GM19452 (cell line): ENCODE measurements around the gene LRP2BP.

ENCODE experiments used
- ATAC-seq: cut with Tn5 transposase; IDR thresholded peaks from one replicate; pipeline ENCODE4 v1.9.1; 2021; ENCODE audit not compliant: unreplicated experiment

Gene LRP2BP

DNA sequence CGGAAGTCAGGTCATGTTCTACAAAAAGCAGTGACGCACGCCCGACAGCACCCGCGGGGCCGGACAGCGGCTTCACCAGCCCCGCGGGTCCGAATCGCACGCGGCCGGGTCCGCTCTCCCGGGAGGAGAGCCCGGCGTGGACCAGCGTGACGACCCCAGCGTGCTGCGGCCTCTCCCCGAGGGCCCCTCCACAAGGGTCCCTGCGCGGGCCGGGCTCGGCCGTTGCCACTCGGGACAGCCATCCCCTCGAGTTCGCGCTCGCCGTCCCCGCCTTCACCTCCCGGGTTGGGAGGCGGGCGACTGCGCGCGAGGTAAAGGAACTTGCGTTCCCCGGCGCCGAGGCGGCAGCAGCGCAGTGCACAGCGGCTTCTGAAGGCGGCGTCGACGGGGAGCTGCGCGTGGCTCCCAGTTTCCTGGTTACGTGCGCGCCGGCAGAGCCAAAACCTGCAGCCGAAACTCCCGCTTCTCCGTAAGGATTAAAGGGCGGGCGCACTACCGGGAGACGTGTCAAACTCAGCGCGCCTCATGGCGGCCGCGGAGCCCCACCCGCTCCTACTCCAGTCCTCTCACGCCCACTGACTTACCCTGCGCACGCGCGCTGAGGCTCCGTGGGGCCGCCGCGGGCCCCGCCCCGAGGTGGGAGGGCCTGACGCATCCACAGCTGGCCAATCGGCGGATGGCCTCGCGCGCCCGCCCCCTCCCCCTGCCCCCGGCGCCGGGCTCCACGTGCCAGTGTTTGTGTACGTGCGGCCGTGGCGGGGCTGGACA, 416 bp upstream of the LRP2BP start:
- ATAC-seq, result peak; percentile 81

- no peak for ATAC-seq
Measured at GRCh38 chr4:185394568-185395237, 1.0 kb downstream of the LRP2BP start.

DNA sequence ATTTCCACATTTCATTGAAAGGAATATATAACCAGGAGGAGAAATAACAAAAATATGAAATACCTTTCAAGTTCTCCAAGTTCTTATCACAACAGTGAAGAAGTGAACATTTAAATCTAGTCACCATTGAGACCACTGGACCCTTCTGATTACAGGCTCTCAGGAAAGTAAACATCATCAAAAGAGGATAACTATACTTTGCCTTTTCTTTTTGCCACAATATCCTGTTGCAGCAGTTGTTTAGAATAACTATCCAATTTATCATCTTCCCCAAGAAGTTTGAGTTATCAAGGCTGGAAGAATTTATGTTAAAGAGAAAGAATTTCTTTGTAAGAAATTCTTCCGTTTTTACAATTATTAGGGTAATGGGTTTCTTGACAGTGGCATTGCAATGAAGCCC, 3.6 kb downstream of the LRP2BP start:
- ATAC-seq, result no peak

GRCh38 chr4:185390941-185391340, 4.8 kb downstream of the LRP2BP start:
- ATAC-seq, result no peak

GRCh38 chr4:185387957-185388356, 7.8 kb downstream of the LRP2BP start:
- ATAC-seq, result no peak

- ATAC-seq, result no peak
Measured at GRCh38 chr4:185384930-185385331, 10.8 kb downstream of the LRP2BP start.

GRCh38 chr4:185384061-185384460, 11.7 kb downstream of the LRP2BP start:
- no peak for ATAC-seq

DNA sequence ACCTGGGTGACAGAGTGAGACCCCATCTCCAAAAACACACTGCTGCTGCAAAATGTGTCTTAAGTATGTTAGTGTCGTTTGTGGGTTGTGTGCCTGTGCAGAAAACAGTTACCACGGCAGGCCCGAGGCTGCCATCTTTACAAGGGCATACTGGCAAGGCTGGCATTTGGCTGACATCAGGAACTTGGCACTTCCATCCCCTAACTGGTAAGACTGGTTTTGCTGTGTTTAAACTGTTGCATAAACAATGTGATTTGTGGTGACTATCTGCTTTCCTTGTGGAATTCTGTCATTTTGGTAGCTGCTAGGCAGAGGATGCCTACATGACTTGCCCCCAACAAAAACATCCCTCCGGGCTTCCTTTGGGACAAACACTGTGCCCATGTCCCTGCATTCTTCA, 12.3 kb downstream of the LRP2BP start:
- no peak for ATAC-seq

DNA sequence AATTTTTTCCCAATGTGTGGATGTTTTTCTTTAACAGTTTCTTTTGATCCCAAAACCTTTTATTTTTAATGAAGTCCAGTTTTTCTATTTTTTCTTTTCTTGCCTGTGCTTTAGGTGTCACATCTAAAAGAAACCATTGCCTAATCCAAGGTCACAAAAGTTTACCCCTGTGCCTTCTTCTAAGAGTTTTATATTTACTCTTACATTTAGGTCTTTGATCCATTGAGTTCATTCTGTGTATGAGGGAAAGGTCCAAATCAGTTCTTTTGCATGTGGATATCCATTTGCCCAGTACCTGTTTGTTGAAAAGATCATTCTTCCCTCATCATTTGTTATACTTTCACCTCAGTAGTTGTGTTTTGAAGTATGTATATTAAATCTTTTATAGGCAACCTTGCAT, 13.0 kb downstream of the LRP2BP start:
- ATAC-seq, result no peak

DNA sequence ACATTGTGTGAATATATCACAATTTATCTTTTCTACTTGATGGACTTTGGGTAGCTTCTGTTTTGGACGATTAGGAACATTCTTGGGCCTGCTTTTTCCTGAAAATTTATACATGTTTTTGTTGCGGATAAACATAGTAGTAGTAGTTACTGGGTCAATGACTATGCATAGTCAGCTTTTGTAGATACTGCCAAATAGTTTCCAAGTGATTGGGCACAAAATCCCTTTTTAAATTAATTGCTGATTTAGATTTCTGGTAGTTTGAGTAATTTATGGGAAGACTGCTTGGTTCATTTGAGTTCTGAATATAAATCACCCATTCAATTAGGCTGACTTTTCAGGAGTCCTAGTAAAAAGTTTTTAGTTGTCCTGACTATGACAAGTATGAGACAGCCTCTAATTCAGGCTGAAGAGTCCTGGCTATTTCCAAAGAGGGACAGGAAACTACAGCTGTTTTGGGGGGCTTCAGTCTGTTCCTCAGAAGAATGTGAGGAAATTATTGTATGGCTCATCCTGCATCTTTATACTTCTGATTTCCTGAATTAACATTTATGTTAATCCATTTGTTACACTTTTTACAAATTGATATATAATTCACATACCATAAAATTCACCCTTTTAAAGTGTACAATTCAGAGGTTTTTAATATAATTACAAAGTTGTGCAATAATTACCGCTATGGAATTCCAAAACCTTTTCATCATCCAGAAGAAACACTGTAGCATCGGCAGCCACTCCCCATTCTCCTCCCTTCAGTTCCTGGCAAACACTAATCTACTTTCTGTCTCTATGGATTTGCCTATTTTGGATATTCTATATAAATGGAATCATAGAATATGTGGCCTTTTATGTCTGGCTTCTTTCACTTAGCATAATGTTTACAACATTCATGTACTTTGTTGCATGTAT, 14.2 kb downstream of the LRP2BP start:
- ATAC-seq, result no peak

GRCh38 chr4:185380320-185380719, 15.4 kb downstream of the LRP2BP start:
- ATAC-seq, result no peak

DNA sequence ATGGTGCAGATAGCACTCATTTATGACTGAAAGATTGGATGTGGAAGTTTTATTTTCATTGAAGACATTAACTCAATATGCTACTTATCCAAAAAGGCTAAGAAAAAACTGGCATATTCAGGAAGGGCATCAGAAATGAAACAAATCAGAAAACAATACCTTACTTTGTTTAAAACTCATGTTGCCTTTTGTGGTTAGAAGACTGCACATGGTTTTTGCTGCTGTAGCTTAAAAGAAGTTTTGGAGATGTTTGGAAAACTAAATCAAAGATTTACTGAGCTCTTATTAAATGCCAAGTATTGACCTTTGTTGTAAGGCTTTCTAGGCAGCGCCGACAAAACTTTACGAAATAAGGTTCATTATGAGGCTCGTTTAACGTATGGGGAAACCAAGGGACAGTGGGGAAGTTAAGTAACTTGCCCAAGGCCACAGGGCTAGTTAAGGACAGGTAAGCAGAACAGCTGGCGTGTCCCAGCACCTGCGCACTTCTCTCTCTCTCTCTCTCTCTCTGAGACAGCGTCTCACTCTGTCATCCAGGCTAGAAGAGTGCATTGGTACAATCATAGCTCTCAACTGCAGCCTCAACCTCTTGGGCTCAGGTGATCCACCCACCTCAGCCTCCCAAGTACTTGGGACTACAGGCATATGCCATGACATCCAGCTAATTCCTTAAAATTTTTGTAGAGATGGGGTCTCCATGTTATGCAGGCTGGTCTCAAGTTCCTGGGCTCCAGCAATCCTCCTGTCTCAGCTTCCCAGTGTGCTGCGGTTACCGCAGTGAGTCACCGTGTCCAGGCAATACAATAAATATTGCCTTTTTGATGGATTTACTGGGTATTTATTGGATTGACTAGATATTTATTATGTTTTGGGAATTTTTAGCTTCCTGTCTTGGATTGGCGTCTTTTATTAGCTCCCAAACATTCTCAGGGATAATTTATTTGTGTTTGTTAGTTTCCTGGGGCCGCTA, 16.1 kb downstream of the LRP2BP start:
- no peak for ATAC-seq

- ATAC-seq, result no peak
Measured at GRCh38 chr4:185378264-185378663, 17.5 kb downstream of the LRP2BP start.

- no peak for ATAC-seq
Measured at GRCh38 chr4:185374573-185374972, 21.2 kb downstream of the LRP2BP start.

- no peak for ATAC-seq
Measured at GRCh38 chr4:185374027-185374426, 21.7 kb downstream of the LRP2BP start.

DNA sequence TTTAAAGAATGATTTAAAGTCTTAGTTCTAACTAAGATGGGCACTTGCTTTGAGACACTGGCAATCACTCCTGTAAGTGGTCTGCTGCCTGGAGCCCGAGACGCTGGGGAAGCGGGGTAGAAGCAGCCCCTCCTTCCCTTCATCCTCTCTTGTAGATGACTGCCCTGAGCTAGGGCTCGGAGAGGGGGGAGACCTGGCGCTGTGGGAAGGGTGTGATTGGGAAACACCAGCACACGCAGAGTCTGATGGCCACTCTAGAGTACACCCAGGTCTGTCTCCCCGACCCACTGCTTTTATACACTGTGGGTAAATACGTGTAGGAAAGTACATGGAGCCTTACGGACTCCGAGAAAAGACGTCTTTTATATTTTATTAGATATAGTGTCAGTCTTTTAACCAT, 24.0 kb downstream of the LRP2BP start:
- no peak for ATAC-seq

GRCh38 chr4:185370268-185370949, 25.3 kb downstream of the LRP2BP start:
- no peak for ATAC-seq

- no peak for ATAC-seq
Measured at GRCh38 chr4:185369731-185370130, 26.0 kb downstream of the LRP2BP start.

GRCh38 chr4:185364886-185365285, 30.8 kb downstream of the LRP2BP start:
- no peak for ATAC-seq

DNA sequence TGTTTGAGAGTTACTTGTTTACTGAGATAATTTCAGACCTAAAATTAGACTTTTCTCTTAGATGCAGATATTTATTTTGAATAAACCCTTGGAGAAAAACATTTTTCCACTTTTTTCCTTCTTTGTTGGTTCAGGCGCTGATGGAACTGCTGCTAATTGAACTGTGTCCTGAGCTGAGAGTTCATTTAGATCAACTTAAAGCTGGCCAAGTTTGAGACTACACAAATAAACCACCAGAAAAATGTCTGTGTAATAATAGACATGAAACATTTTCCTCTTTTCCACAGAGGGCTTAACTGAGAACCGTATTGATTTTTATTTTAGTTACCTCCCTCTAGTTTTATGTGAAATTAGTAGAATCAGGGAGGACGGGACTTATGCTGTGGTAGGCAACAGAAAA, 32.5 kb downstream of the LRP2BP start:
- ATAC-seq, result no peak
